Smooth muscle cell of the brain vasculature (primary cell): Measurements from ENCODE around the gene WDR41.

Experiments
- DNase-seq: peaks from one replicate; pipeline ENCODE4 v3.0.0-alpha.2; 2012; ENCODE audit warnings: low read depth, low spot score

WDR41 gene

GRCh38 chr5:77444356-77444755, 47.8 kb downstream of the WDR41 start:
- no peak for DNase-seq

GRCh38 chr5:77443670-77444069, 48.4 kb downstream of the WDR41 start:
- no peak for DNase-seq

GRCh38 chr5:77438071-77438470, 54.0 kb downstream of the WDR41 start:
- no peak for DNase-seq

- DNase-seq, result no peak
These were observed 54.9 kb downstream of the WDR41 start for GRCh38 chr5:77437194-77437593.

GRCh38 chr5:77431719-77432118, 60.4 kb downstream of the WDR41 start:
- no peak for DNase-seq

- DNase-seq, result no peak
These were observed 60.8 kb downstream of the WDR41 start for GRCh38 chr5:77431286-77431685.

GRCh38 chr5:77430726-77431125, 61.4 kb downstream of the WDR41 start:
- DNase-seq, result no peak

GRCh38 chr5:77428526-77428925, 63.6 kb downstream of the WDR41 start:
- no peak for DNase-seq

- no peak for DNase-seq
These were observed 64.1 kb downstream of the WDR41 start for GRCh38 chr5:77427998-77428397.

GRCh38 chr5:77426670-77427069, 65.4 kb downstream of the WDR41 start:
- DNase-seq, result no peak

- DNase-seq, result no peak
These were observed 66.0 kb downstream of the WDR41 start for GRCh38 chr5:77425998-77426659.

- no peak for DNase-seq
These were observed 66.7 kb downstream of the WDR41 start for GRCh38 chr5:77425420-77425819.

- no peak for DNase-seq
These were observed 67.2 kb downstream of the WDR41 start for GRCh38 chr5:77424921-77425320.

GRCh38 chr5:77423022-77423750, 68.9 kb downstream of the WDR41 start:
- DNase-seq, result no peak

GRCh38 chr5:77420940-77421339, 71.2 kb downstream of the WDR41 start:
- DNase-seq, result no peak

GRCh38 chr5:77419644-77420582, 72.2 kb downstream of the WDR41 start:
- no peak for DNase-seq

- no peak for DNase-seq
These were observed 73.2 kb downstream of the WDR41 start for GRCh38 chr5:77418601-77419581.

GRCh38 chr5:77418162-77418561, 74.0 kb downstream of the WDR41 start:
- no peak for DNase-seq

GRCh38 chr5:77413049-77413448, 79.1 kb downstream of the WDR41 start:
- no peak for DNase-seq

GRCh38 chr5:77409870-77410621, 82.1 kb downstream of the WDR41 start:
- no peak for DNase-seq
